AG04450 (cell line): ENCODE measurements around the gene CALR. TPM values are rescaled to one million over a fixed set of nuclear protein-coding genes. Genes with fewer than 3 reads are reported as not detected.

ENCODE experiments used
- CTCF ChIA-PET: fragments of 300-600, 350-600 bp; formaldehyde crosslinking; extraction: SDS; loops from one replicate; lab custom pipeline; 2022; ENCODE audit warnings: antibody characterized with exemption, inconsistent platforms; lab: Charles Lee
- POLR2A ChIA-PET: fragments of 350-600 bp; formaldehyde crosslinking; extraction: SDS; loops from one replicate; lab custom pipeline; 2021; ENCODE audit warnings: antibody characterized with exemption, inconsistent platforms; lab: Yijun Ruan, JAX
- DNase-seq: peaks from one replicate; pipeline ENCODE4 v3.0.0-alpha.2; 2011; ENCODE audit warnings: low read depth, low spot score
- H3K27ac ChIP-seq: one replicate; pipeline ENCODE4 v1.5.1; 2012; ENCODE audit warnings: low read depth, low read length, control low read depth
- H3K27me3 ChIP-seq: one replicate; pipeline ENCODE4 v1.6.0; 2012; ENCODE audit warnings: low read length; ENCODE audit not compliant: control insufficient read depth, insufficient read depth
- H3K4me3 ChIP-seq: 2 replicates; pipeline ENCODE4 v1.5.1; 2011; ENCODE audit warnings: mild to moderate bottlenecking, low read depth, low read length, control low read depth
- H3K9me3 ChIP-seq: 2 replicates; pipeline ENCODE4 v1.5.1; 2012; ENCODE audit warnings: low read length; ENCODE audit not compliant: control insufficient read depth, insufficient read depth
- CTCF ChIP-seq: IDR thresholded peaks from 2 replicates; pipeline ENCODE4 v1.5.1; 2011; ENCODE audit warnings: low read depth, low read length, control low read depth, inconsistent platforms
- polyA plus RNA-seq: library from polyadenylated mRNA; depleted of rRNA; stranded (reverse); fragments of >200 nt; gene quantifications from 2 replicates; pipeline ENCODE4 v1.2.3, GENCODE V29; 2011

CALR gene
- polyA plus RNA-seq, 1 experiment = 1,650 TPM

DNA sequence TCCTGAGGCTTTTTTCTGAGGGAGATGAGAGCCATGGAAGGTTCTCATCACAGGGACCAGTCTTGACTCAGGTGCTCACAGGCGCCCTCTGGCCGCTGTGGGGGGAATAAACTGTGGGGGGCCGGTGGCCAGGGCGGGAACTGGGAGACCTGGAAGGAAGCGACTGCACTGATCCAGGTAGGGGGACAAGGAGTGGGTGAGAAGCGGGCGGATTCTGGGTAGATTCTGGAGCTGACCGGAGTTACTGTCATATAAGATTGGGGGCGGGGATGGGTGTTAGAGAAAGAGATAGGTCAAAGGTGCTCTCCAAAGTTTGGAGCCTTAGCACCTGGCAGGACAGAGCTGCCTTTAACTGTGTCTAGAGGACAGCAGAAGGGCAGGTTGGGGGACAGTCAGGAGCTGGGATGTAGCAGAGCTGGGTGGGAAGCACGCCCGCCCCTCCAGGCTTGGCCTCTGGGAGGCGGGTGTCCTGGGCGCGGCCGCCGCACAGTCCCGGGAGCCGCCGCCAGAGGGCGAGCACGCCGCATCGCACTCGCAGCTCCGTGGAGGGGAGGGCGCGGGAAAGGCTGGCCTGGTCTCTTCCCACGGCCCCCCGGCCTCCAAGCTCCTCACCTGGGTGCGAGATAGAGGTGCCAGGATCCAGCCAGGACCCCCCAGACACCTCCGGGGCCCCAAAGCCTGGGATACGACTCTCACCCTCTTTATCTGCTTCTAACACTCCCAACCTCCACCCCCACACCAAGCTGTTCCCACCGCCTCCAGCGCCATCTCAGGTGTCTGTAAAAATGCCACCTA lies 26.8 kb downstream of the CALR start:
- H3K27ac ChIP-seq = no peak overlapping the region
- DNase-seq = no peak
- no peaks in the 10 kb centered on the region for H3K9me3 ChIP-seq
- ChIA-PET POLR2A (interaction anchor here (0.7 to 0.9 kb wide), 3 partner anchors 19 to 187 kb away, joined by 3 read pairs; partner anchors contain the start of genes IER2, RAD23A and STX10), CTCF (interaction anchor here (0.5 to 4.4 kb wide), 76 partner anchors 10 to 979 kb away, joined by 3 to 66 read pairs (median 4); partner anchors contain the start of genes CALR, DNASE2, GADD45GIP1 and IER2)
- H3K4me3 ChIP-seq = peak overlapping the region; percentile 63
- H3K27me3 ChIP-seq = no peaks in the 10 kb centered on the region
- peak; percentile 81 for TF ChIP-seq CTCF

GRCh38 chr19:12965812-12966135 lies 27.4 kb downstream of the CALR start:
- ChIA-PET POLR2A (interaction anchor here (0.7 to 0.9 kb wide), 2 partner anchors 20 to 184 kb away, joined by 3 read pairs; partner anchors contain the start of genes IER2, RAD23A and STX10), CTCF (interaction anchor here (0.5 to 4.4 kb wide), 74 partner anchors 9 to 980 kb away, joined by 3 to 66 read pairs (median 4); partner anchors contain the start of genes CALR, DNASE2, GADD45GIP1 and IER2)
- no peak for TF ChIP-seq CTCF
- Histone ChIP-seq H3K27ac (no peak overlapping the region), H3K4me3 (no peak overlapping the region), H3K27me3 (no peaks in the 10 kb centered on the region), H3K9me3 (no peaks in the 10 kb centered on the region)
- DNase-seq = no peak

- Histone ChIP-seq H3K9me3 (no peaks in the 10 kb centered on the region), H3K27ac (no peak overlapping the region), H3K27me3 (no peaks in the 10 kb centered on the region), H3K4me3 (no peak overlapping the region)
- ChIA-PET POLR2A (no interaction called here), CTCF (interaction anchor here (0.6 to 4.4 kb wide), 7 partner anchors 9 to 905 kb away, joined by 3 to 54 read pairs (median 4); no protein-coding TSS in a partner anchor)
- DNase-seq = no peak
- no peak for TF ChIP-seq CTCF
Measured at GRCh38 chr19:12967907-12968306, 29.5 kb downstream of the CALR start.

- ChIA-PET CTCF (interaction anchor here (0.6 to 1.7 kb wide), 4 partner anchors 8 to 124 kb away, joined by 3 to 4 read pairs (median 4); no protein-coding TSS in a partner anchor), POLR2A (interaction anchor here (1.0 kb wide), 1 partner anchor 183 kb away, joined by 3 read pairs; no protein-coding TSS in a partner anchor)
- no peak for DNase-seq
Measured at GRCh38 chr19:12969292-12969988, 31.0 kb downstream of the CALR start, which contains the start of gene DAND5. TSS of gene DAND5 (plus strand) at chr19:12969576. CDS start at chr19:12969661, 85 bp downstream.

More at GRCh38 chr19:12969292-12969988, 31.0 kb downstream of the CALR start, which contains the start of gene DAND5:
- no peak within 1 kb of the TSS for H3K4me3 ChIP-seq
- no peak for TF ChIP-seq CTCF
- no peak within 1 kb of the TSS for H3K27ac ChIP-seq
- H3K9me3 ChIP-seq = no peaks in the 10 kb centered on the region
- no peaks in the 10 kb centered on the region for H3K27me3 ChIP-seq
